WTC11 (cell line): ENCODE data around the gene GDPD3.

Experiments used
- CREB1 ChIP-seq: sonication (generic); formaldehyde crosslinking; IDR thresholded peaks from 2 replicates; pipeline ENCODE4 v1.8.0; 2023; ENCODE audit warnings: mild to moderate bottlenecking, missing genetic modification reagents
- CTCF ChIP-seq: fragments of 200-600 bp; IDR thresholded peaks from 2 replicates; pipeline ENCODE4 v1.8.0; 2022; ENCODE audit warnings: antibody characterized with exemption
- ETV6 ChIP-seq: sonication (generic); formaldehyde crosslinking; IDR thresholded peaks from 2 replicates; pipeline ENCODE4 v1.8.1; 2022; ENCODE audit warnings: mild to moderate bottlenecking, missing genetic modification reagents
- NR2C2 ChIP-seq: sonication (generic); formaldehyde crosslinking; IDR thresholded peaks from 2 replicates; pipeline ENCODE4 v1.8.0; 2022; ENCODE audit warnings: mild to moderate bottlenecking, missing genetic modification reagents
- SP1 ChIP-seq: sonication (generic); formaldehyde crosslinking; conservative IDR thresholded peaks from 2 replicates; pipeline ENCODE4 v1.8.1; 2022; ENCODE audit warnings: missing genetic modification reagents
- USF1 ChIP-seq: sonication (generic); formaldehyde crosslinking; IDR thresholded peaks from 2 replicates; pipeline ENCODE4 v1.8.0; 2022; ENCODE audit warnings: mild to moderate bottlenecking, missing genetic modification reagents
- TF ChIP-seq, protein P1 (sequence below): sonication (generic); formaldehyde crosslinking; IDR thresholded peaks from 2 replicates; pipeline ENCODE4 v1.8.1; 2022; ENCODE audit warnings: mild to moderate bottlenecking, missing genetic modification reagents, moderate library complexity, borderline replicate concordance
- TF ChIP-seq, protein P2 (sequence below): sonication (generic); formaldehyde crosslinking; IDR thresholded peaks from 2 replicates; pipeline ENCODE4 v1.8.0; 2022; ENCODE audit warnings: mild to moderate bottlenecking, missing genetic modification reagents
- TF ChIP-seq, protein P3 (sequence below): sonication (generic); formaldehyde crosslinking; IDR thresholded peaks from 2 replicates; pipeline ENCODE4 v1.8.1; 2022; ENCODE audit warnings: missing genetic modification reagents, borderline replicate concordance

DNA sequence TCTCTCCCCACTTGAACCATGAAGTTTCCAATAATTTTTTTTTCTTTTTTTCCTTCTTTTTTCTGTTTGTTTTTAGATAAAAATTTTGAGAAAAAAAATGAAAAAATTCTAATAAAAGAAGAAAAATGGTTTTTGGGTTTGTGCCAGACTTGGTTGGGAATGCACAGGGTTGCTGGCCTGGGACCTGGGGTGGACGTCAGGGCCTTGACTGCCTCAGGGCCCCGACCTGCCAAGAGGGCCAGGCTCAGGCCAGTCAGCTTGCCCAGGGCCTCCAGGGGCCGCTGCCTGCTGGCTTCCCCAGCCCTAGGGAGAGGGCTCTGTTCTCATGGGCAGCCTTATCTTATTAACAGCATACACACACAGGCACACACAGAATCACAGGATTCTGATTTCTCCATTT lies 28.1 kb downstream of the GDPD3 start:
- TF ChIP-seq USF1 (CRISPR knock-in tag) = no peak
- no peak for TF ChIP-seq CTCF
- no peak for TF ChIP-seq ETV6 (CRISPR knock-in tag)
- no peak for TF ChIP-seq SP1
- TF ChIP-seq, protein P1, sequence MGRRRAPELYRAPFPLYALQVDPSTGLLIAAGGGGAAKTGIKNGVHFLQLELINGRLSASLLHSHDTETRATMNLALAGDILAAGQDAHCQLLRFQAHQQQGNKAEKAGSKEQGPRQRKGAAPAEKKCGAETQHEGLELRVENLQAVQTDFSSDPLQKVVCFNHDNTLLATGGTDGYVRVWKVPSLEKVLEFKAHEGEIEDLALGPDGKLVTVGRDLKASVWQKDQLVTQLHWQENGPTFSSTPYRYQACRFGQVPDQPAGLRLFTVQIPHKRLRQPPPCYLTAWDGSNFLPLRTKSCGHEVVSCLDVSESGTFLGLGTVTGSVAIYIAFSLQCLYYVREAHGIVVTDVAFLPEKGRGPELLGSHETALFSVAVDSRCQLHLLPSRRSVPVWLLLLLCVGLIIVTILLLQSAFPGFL (CRISPR knock-in tag) = no peak
- TF ChIP-seq, protein P2, sequence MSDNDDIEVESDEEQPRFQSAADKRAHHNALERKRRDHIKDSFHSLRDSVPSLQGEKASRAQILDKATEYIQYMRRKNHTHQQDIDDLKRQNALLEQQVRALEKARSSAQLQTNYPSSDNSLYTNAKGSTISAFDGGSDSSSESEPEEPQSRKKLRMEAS (CRISPR knock-in tag) = no peak
- TF ChIP-seq, protein P3, sequence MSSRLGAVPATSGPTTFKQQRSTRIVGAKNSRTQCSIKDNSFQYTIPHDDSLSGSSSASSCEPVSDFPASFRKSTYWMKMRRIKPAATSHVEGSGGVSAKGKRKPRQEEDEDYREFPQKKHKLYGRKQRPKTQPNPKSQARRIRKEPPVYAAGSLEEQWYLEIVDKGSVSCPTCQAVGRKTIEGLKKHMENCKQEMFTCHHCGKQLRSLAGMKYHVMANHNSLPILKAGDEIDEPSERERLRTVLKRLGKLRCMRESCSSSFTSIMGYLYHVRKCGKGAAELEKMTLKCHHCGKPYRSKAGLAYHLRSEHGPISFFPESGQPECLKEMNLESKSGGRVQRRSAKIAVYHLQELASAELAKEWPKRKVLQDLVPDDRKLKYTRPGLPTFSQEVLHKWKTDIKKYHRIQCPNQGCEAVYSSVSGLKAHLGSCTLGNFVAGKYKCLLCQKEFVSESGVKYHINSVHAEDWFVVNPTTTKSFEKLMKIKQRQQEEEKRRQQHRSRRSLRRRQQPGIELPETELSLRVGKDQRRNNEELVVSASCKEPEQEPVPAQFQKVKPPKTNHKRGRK (CRISPR knock-in tag) = no peak
- no peak for TF ChIP-seq CREB1 (CRISPR knock-in tag)
- TF ChIP-seq NR2C2 (CRISPR knock-in tag) = no peak
